A673 (cell line): ENCODE results near the gene CTSH. TPM values are rescaled to one million over a fixed set of nuclear protein-coding genes. Genes with fewer than 3 reads are reported as not detected.

ENCODE experiments used
- BruUV-seq: library from RNA; stranded (reverse); fragments of 400-500 nt; replicated peaks from 2 replicates; lab custom pipeline; 2021; lab: Mats Ljungman, UMichigan
- CTCF ChIA-PET: fragments of 300-600 bp; sonication (Branson Sonifier 250); formaldehyde crosslinking; loops from one replicate; lab custom pipeline; 2022; ENCODE audit warnings: antibody characterized with exemption; lab: Charles Lee
- POLR2A ChIA-PET: fragments of 300-600 bp; sonication (Branson Sonifier 250); formaldehyde crosslinking; loops from one replicate; lab custom pipeline; 2022; ENCODE audit warnings: antibody characterized with exemption; ENCODE audit not compliant: low non-redundant PET; lab: Charles Lee
- DNase-seq: peaks from one replicate; pipeline ENCODE4 v3.0.0-alpha.2; 2015; ENCODE audit warnings: low spot score
- H3K27ac ChIP-seq: fragments of 200-600 bp; sonication (generic); 2 replicates; pipeline ENCODE4 v1.5.1; 2016; ENCODE audit warnings: mixed run types, low read depth, mild to moderate bottlenecking, mixed read lengths, antibody characterized with exemption, low read length; ENCODE audit not compliant: poor library complexity, severe bottlenecking
- H3K27me3 ChIP-seq: fragments of 200-600 bp; sonication (generic); replicated peaks from 2 replicates; pipeline ENCODE4 v1.6.1; 2017; ENCODE audit warnings: mixed run types, low read depth, mild to moderate bottlenecking, mixed read lengths, antibody characterized with exemption, low read length; ENCODE audit not compliant: insufficient read depth, poor library complexity
- H3K36me3 ChIP-seq: fragments of 200-600 bp; sonication (generic); 2 replicates; pipeline ENCODE4 v1.6.1; 2016; ENCODE audit warnings: mixed run types, mild to moderate bottlenecking, mixed read lengths, antibody characterized with exemption, low read length; ENCODE audit not compliant: insufficient read depth, poor library complexity, severe bottlenecking
- H3K4me1 ChIP-seq: fragments of 200-600 bp; sonication (generic); 2 replicates; pipeline ENCODE4 v1.6.1; 2017; ENCODE audit warnings: mixed run types, mild to moderate bottlenecking, mixed read lengths, antibody characterized with exemption, low read length; ENCODE audit not compliant: insufficient read depth, poor library complexity, severe bottlenecking
- H3K4me3 ChIP-seq: fragments of 200-600 bp; sonication (generic); 2 replicates; pipeline ENCODE4 v1.5.1; 2016; ENCODE audit warnings: low read depth, mixed run types, mild to moderate bottlenecking, mixed read lengths, low read length; ENCODE audit not compliant: poor library complexity, severe bottlenecking
- H3K9me3 ChIP-seq: fragments of 200-600 bp; sonication (generic); 2 replicates; pipeline ENCODE4 v1.6.1; 2016; ENCODE audit warnings: mixed run types, low read depth, mild to moderate bottlenecking, mixed read lengths, antibody characterized with exemption, low read length; ENCODE audit not compliant: poor library complexity, severe bottlenecking
- EZH2 ChIP-seq: fragments of 200-600 bp; sonication (generic); IDR thresholded peaks from 2 replicates; pipeline ENCODE4 v1.6.1; 2017; ENCODE audit warnings: borderline replicate concordance, low read depth, mild to moderate bottlenecking, mixed read lengths, antibody characterized with exemption, low read length; ENCODE audit not compliant: poor library complexity, severe bottlenecking
- intact Hi-C: fragments of 100-400 bp; cut with micrococcal nuclease; formaldehyde crosslinking; loops from one replicate; pipeline ENCODE4 v1.10.0; 2022; ENCODE audit not compliant: unreplicated experiment
- total RNA-seq: library from RNA; stranded (reverse); gene quantifications from 2 replicates; pipeline ENCODE4 v1.2.3, GENCODE V29; 2021
- TF ChIP-seq, protein P1 (sequence below): fragments of 300-800, 200-600 bp; sonication (generic); conservative IDR thresholded peaks from 2 replicates; pipeline ENCODE4 v1.5.1; 2017; ENCODE audit warnings: low read depth, mild to moderate bottlenecking, antibody characterized with exemption, low read length, moderate library complexity, mixed read lengths

The CTSH gene
- total RNA-seq, 1 experiment from 2014 or later: 2.2 TPM

DNA sequence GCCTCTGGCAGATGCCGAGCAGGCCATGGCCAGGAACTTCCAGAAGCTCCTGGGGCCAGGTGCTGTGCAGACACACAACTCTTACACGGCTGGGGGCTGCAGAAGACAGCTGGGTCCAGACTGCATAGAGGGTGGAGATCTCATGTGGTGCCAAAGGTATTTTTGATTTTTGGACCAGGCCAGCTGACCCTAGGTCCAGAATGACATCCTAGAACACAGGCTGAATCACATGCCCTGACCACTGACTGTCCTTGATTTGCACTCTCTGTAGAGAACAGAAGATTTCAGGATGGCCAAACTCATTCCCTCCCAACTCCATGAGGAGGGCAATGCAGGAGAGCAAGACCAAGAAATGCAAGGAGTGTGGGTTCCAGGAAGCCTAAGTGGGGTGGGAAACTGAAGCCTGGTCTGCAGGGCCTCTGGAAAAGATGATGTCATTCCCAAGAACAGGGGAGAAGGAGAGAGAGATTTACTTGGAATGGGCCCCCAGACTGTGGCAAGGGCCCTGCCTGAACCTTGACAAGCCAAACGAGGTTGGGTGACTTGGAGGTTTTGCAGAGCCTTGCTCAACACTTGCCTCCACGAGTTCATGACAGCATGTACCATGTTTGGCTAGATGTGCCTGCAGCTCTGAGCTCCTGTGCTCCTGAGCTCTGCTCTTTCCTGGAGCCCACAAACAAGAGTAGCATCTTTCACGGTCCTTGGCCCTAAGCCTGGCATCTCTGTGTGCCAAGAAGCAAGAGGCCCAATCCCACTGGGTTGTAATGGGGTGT, 38.5 kb upstream of the CTSH start:
- no TSS peak for BruUV-seq
- POLR2A ChIA-PET: no interaction called here
- Histone ChIP-seq H3K27me3 (no peaks in the 10 kb centered on the region), H3K36me3 (no peaks in the 10 kb centered on the region), H3K9me3 (no peaks in the 10 kb centered on the region), H3K27ac (no peak overlapping the region), H3K4me1 (no peaks in the 10 kb centered on the region), H3K4me3 (no peak overlapping the region)
- CTCF ChIA-PET: no interaction called here
- DNase-seq: no peak
- intact Hi-C loops: no loop called here
- TF ChIP-seq EZH2: no peak
- TF ChIP-seq, protein P1, sequence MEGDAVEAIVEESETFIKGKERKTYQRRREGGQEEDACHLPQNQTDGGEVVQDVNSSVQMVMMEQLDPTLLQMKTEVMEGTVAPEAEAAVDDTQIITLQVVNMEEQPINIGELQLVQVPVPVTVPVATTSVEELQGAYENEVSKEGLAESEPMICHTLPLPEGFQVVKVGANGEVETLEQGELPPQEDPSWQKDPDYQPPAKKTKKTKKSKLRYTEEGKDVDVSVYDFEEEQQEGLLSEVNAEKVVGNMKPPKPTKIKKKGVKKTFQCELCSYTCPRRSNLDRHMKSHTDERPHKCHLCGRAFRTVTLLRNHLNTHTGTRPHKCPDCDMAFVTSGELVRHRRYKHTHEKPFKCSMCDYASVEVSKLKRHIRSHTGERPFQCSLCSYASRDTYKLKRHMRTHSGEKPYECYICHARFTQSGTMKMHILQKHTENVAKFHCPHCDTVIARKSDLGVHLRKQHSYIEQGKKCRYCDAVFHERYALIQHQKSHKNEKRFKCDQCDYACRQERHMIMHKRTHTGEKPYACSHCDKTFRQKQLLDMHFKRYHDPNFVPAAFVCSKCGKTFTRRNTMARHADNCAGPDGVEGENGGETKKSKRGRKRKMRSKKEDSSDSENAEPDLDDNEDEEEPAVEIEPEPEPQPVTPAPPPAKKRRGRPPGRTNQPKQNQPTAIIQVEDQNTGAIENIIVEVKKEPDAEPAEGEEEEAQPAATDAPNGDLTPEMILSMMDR: no peak

DNA sequence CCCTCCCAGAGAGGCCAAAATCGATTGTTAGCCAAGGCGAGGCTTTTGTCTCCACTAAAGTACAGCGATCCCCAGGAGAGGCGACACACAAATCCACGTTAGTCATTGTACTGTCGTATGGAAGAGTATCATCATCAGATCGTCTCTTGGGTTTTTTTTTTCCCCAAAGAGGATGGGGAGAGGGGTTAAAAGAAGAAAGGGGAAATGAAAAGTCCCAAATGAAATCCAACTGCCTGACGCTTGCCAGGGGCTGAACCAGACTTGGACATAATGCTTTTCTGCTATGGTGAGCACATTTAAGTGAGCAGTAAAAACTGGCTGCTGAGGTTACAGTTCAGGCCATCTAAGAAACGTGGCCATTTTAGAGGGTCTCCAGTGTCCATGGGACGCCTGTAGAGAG, 37.9 kb upstream of the CTSH start:
- Histone ChIP-seq H3K9me3 (no peaks in the 10 kb centered on the region), H3K27me3 (no peaks in the 10 kb centered on the region), H3K4me1 (no peaks in the 10 kb centered on the region), H3K4me3 (no peak overlapping the region), H3K36me3 (no peaks in the 10 kb centered on the region), H3K27ac (no peak overlapping the region)
- ChIA-PET POLR2A (no interaction called here), CTCF (no interaction called here)
- BruUV-seq: no TSS peak
- DNase-seq: no peak
- intact Hi-C loops: no loop called here
- TF ChIP-seq EZH2: no peak
- TF ChIP-seq, protein P1: no peak

DNA sequence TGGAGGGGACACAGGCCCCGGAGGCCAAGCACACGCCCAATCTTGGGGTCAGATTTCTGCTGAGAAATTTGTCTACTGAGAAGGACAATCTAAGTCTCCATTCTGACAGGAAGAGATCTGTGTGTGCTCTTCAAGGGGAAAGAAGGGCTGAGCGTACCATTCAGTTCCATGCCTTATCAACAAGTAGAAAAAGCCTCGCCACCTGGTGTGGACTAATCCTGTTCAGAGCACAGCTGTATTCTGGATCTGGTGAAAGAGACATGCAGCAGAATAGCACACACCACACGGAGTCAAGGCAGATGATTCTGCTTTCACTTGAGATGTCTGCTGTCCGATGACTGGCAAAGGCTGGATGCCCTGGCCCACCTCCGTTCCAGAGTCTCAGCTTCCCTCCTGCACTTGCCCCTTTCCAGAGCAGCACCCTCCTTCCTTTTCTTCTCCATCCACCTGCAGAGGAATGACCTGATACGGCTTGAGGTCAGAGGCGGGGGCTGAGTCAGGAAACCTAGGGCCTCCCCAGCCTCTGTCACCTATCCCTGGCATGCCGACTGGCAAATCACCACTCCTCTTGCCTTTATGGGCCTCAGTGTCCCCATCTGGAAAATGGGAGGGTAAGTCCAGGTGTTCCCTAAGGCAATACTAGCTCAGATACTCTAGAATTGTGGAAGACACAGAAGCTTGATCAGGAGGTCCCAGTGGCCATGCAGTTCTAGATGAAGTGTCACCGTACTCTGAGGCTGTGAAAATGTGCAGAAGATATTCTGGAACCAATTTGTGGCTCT, 36.9 kb upstream of the CTSH start:
- ChIA-PET CTCF (no interaction called here), POLR2A (no interaction called here)
- Histone ChIP-seq H3K4me3 (no peak overlapping the region), H3K9me3 (no peaks in the 10 kb centered on the region), H3K36me3 (no peaks in the 10 kb centered on the region), H3K27ac (no peak overlapping the region), H3K27me3 (no peaks in the 10 kb centered on the region), H3K4me1 (no peaks in the 10 kb centered on the region)
- no TSS peak for BruUV-seq
- intact Hi-C loops: no loop called here
- TF ChIP-seq EZH2: no peak
- TF ChIP-seq, protein P1: no peak
- DNase-seq: no peak
